GM18520 (cell line): ENCODE measurements around the gene M1AP.

ENCODE experiments used
- ATAC-seq: cut with Tn5 transposase; IDR thresholded peaks from one replicate; pipeline ENCODE4 v1.9.1; 2021; ENCODE audit not compliant: unreplicated experiment

The M1AP gene

DNA sequence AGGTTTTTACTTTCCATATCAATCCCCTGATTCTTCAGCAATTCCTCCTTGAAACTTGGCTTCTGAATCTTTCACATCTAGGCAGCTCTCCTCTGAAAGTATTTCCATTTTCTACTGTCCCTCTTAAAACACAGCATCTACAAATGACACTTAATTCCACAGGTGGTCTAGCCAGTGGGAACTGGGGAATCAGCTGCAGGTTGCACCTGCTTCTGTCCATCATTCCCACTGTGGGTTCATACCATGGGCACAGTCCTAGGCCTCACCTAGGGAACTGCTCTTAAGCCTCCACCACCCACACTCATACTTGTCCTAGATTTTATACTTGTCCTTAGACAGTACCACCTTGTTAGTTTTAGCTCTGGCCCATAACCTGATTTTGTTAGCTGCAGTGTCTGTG lies 96.6 kb downstream of the M1AP start:
- ATAC-seq = no peak

GRCh38 chr2:74550231-74550630 lies 97.9 kb downstream of the M1AP start:
- no peak for ATAC-seq

DNA sequence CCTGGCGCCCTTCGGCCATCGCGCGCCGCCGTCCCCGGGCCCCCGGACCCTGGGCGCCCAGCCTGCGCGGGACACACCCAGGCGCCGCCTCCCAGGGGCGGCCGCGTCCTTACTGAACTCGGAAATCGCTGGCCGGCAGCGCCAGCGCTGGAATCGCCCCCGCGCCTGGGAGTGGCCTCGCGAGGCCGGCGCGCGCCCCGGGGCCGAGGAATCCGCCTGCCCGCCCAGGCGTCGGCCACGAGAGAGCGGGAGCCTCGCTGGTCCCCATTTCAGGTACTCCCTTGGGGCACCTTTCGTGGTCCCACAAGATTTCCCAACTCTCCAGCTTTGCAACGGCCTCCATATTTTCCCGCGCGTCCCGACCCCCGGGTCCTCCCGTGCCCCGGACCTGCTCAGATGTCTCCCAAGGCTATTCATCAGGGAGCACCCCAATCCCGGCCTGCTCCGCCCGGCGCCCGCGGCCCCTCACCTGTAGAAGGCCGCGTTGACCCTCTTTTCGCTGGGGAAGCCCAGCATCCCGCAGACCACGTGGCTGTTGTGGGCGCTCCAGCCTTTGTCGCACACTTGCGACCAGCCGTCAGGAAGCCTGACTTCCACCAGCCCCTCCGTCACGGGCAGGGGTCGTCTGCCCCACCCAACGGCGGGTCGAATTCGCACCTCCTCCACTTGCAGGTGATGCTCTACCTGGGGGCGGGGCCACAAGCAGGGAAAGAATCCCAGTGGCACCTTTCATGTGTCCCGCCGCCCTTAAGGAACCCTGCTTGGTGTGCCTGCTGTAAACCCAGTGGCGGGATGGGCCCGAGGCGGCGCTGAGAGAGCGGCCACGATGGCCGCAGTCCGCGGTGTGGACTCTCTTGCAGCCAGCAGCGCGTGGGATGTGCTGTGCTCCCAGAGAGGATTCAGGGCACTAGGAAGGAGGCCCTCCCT lies 99.0 kb downstream of the M1AP start:
- no peak for ATAC-seq

- ATAC-seq = no peak
Measured at GRCh38 chr2:74548285-74548899, 99.7 kb downstream of the M1AP start.

DNA sequence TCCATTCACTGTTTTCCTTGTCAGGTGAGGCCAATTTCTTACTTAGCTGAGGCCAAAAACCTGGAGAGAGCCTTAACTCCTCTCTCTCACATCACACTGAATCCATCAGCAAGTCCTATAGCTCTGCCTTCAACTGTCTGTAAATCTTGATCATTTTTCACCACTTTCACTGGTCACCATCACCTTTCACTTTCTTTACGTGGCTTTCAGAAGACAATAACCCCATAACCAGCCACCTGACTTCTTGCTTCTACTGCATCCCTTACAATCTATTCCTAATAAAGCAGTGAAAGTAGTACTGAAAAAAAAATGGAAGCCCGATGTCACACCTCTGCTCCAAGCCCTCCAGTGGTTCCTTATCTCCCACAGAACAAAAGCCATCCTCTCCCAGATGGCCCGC lies 102.1 kb downstream of the M1AP start:
- no peak for ATAC-seq

GRCh38 chr2:74544634-74545033 lies 103.5 kb downstream of the M1AP start:
- ATAC-seq = no peak

DNA sequence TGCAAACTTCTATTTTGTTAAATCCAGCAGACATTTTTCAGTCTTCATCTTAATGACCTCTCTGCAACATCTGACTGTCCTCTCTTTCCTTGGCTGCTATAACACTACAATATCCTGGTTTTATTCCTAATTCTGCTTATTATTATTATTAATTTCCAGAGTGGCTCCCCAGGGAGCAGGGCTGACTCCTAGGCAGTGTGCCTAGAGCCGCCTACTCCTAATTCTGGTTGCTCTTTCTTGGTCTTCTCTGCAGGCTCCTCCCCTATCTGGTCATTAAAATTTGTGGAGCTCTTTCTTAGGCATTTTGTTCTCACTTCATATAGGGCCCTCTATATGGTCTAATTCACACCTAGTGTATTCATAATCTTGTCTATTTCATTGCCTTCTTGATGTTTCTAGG lies 105.2 kb downstream of the M1AP start:
- ATAC-seq = no peak

DNA sequence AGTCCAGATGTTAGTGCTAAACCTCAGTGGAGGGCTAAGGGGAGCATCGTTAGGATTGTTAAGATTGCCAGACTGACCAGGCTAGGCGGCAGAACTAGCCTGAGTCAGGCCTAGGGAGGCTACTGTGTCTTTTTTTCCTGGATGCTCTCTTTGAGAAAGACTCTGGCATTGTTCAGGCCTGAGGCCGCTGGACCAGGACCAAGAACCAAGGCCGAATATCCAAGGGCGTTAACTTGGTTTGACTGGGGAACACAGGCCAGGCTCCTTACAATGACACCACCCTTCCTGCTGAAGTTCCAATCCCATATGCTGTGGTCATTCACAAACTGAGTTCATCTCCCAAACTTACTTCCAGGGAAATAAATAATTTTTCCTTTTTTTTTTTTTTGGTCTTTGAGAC lies 107.8 kb downstream of the M1AP start:
- ATAC-seq = no peak

DNA sequence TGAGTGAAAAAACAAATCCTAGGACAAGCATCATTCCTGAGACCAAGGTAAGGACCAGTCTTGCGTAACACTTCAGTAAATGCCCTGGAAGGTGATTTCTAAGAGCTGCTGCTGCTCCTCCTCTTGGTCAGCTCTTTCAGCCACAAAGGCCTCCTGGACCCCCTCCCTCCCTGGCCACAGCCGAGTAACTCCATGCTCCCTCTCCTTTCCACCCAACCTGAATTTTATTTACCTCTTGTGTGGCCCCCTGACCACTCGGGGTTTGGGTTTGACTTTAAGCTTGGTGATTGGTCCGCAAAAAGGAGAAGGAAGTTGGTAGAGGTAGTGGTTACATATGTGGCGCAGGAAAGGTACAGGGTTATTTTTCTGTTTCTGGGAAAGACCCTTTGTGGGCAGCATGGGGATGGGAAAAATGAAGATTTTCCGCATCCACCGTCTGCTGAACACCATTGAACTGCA lies 109.2 kb downstream of the M1AP start:
- ATAC-seq = no peak

GRCh38 chr2:74537140-74537539 lies 111.0 kb downstream of the M1AP start:
- no peak for ATAC-seq

DNA sequence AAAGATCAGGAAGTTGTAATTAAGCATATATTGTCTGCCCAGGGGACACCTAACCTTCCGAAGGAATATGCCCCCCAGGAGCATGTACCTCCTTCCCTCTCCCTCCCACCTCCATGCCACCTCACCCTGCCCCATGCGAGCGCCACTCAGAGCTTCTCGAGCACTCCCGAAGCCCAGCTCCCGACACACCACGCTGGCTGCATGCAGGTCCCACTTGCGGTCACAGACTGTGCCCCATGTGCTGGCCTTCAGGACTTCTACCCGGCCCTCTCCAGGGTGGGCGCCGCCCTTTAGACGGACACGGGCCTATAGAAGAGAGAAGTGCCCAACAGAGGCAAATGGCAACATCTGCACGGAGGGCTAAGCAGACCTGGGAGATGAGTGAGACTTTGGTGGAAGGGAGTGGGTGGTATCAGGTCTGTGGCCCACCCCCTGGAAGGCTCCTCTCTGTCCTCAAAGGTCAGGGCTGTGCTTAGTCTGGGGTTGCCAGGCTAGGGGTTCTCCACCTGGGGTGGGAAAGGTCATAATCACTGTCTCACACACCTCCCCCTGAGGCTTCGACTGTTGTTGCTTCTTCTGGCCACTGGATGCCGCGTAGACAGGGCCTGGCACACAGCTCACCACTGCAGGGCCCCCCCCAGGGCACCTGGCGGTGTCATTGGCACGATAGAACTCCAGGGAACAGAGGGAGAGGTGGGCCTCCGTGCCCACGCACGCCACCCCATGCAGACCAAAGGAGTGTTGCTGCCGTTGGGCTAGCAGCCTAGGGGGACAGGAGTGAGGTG lies 111.8 kb downstream of the M1AP start:
- ATAC-seq = no peak

DNA sequence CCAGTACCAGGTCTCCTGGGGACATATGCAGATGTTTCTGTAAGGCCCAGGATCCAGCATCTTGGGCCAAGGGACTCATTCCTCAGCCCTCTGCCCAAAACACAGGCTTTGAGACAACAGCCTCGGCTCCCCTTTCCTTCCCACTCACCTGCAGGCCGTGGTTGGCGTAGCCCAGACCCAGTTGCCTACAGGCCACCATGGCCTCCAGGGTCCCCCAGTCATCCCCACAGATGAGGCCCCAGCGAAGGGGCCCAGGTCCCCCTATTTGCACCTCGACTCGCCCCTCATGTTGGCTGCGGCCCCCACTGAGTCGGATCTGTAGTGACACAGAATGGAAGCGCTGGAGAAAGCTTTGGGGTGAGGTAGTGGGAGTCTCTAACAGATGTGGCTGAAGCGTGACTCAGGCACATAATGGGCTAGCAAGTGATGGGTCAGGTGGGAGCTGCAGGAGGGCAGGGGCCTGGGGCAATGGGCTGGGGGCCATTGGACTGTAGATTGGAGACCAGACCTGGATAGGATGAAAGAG lies 112.6 kb downstream of the M1AP start:
- no peak for ATAC-seq

DNA sequence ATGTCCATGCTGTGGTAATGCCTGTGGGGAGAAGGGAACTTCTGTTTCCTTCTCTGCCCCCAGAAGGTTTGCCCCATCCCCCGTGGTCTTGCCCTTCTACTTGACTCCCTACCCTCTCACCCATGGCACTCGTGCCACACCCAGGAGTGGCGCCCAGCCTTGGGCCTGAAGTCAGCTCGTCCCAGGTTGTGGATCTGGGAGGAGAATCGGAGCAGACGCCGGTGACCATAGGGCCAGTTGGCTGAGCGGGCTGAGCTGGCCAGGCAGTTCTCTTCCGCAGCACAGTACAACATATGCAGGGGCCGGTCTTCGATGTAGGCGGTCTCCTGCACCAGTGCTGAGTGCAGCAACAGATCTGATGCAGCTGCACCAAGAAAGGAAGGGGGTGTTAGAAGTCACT lies 113.7 kb downstream of the M1AP start:
- no peak for ATAC-seq

GRCh38 chr2:74533464-74533863 lies 114.7 kb downstream of the M1AP start:
- no peak for ATAC-seq

DNA sequence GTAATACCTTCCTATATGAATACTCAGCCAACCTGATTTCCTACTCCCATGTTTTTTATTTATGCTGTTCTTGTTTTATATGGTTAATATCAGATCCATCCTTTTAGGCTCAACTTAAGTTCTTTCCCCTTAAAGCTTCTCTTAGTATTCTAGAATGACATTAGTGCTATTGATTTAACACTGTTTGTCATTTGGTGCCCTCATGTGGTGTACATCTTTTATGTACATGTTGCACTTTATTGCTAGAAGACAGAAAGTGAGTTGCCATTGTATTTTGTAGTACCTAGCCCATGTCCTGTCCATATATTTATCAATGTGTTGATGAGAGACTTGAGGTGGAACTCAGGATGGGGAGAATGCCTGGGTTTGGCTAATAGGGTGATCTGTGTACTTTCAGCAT lies 115.9 kb downstream of the M1AP start:
- no peak for ATAC-seq

DNA sequence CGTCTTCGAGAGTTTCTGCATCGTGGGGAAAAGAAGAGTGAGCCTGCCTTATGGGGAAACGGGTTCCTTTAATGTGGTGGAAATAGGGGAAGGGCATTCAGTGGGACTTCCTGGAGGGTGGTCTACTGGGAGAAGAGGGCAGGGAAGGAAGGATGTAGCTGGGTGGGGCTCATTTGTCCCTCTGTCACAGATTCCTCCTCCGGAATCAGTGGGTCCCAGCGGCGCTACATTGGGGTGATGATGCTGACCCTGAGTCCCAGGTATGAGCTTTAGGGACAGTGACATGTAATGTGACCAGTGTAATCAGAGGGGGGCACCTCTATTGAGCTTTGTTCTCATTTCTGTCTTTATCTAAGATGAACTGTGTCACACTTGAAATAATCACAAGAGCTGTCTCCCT lies 116.5 kb downstream of the M1AP start:
- ATAC-seq = no peak

DNA sequence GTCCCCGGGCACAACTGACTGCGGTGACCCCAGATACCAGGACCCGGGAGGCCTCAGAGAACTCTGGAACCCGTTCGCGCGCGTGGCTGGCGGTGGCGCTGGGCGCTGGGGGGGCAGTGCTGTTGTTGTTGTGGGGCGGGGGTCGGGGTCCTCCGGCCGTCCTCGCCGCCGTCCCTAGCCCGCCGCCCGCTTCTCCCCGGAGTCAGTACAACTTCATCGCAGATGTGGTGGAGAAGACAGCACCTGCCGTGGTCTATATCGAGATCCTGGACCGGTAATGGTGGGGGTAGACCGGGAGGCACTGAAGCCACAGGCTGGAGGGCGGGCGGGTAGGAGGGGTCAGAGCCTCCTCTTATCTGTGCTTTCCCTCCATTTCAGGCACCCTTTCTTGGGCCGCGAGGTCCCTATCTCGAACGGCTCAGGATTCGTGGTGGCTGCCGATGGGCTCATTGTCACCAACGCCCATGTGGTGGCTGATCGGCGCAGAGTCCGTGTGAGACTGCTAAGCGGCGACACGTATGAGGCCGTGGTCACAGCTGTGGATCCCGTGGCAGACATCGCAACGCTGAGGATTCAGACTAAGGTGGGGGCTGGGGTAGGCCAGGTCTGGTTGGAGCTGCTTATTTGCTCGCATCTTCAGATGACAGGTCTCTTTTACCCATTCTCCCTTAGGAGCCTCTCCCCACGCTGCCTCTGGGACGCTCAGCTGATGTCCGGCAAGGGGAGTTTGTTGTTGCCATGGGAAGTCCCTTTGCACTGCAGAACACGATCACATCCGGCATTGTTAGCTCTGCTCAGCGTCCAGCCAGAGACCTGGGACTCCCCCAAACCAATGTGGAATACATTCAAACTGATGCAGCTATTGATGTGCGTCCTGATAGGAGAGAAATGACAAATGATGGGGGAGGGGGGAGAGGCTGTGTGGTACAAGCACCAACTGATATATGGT lies 117.6 kb downstream of the M1AP start:
- ATAC-seq = peak; percentile 31

- peak; percentile 73 for ATAC-seq
Measured at GRCh38 chr2:74529357-74530238, 118.5 kb downstream of the M1AP start, which contains the start of the genes AUP1 and HTRA2. AUP1 (minus strand) TSS chr2:74529706; CDS start chr2:74529629, 77 bp downstream. HTRA2 (plus strand) TSS chr2:74529933; CDS start chr2:74530007, 74 bp downstream.
